HEK293 (cell line): ENCODE measurements around the gene LPGAT1.

Experiments used
- KLF7 ChIP-seq: fragments of 450-650 bp; formaldehyde crosslinking; IDR thresholded peaks from 2 replicates; pipeline ENCODE4 v1.5.1; 2016; ENCODE audit warnings: missing biosample characterization, missing genetic modification characterization, borderline replicate concordance
- REPIN1 ChIP-seq: fragments of 450-650 bp; formaldehyde crosslinking; IDR thresholded peaks from 2 replicates; pipeline ENCODE4 v1.5.1; 2017; ENCODE audit warnings: missing biosample characterization, missing genetic modification characterization, low read depth
- SCRT1 ChIP-seq: fragments of 450-650 bp; formaldehyde crosslinking; IDR thresholded peaks from 2 replicates; pipeline ENCODE4 v1.5.1; 2016; ENCODE audit warnings: missing biosample characterization, missing genetic modification characterization, borderline replicate concordance
- TRIM28 ChIP-seq: IDR thresholded peaks from 2 replicates; pipeline ENCODE4 v1.6.1; 2011; ENCODE audit warnings: low read length, control low read depth, borderline replicate concordance
- ZBTB17 ChIP-seq: fragments of 450-650 bp; formaldehyde crosslinking; IDR thresholded peaks from 2 replicates; pipeline ENCODE4 v1.5.1; 2016; ENCODE audit warnings: missing biosample characterization, missing genetic modification characterization
- ZBTB48 ChIP-seq: fragments of 450-650 bp; formaldehyde crosslinking; IDR thresholded peaks from 2 replicates; pipeline ENCODE4 v1.5.1; 2016; ENCODE audit warnings: missing biosample characterization, missing genetic modification characterization
- ZNF114 ChIP-seq: fragments of 450-650 bp; formaldehyde crosslinking; IDR thresholded peaks from 2 replicates; pipeline ENCODE4 v1.5.0; 2017; ENCODE audit warnings: missing biosample characterization, missing genetic modification characterization
- ZNF292 ChIP-seq: fragments of 450-650 bp; formaldehyde crosslinking; IDR thresholded peaks from 2 replicates; pipeline ENCODE4 v1.5.1; 2016; ENCODE audit warnings: low read depth, missing biosample characterization, missing genetic modification characterization, borderline replicate concordance
- ZNF426 ChIP-seq: fragments of 450-650 bp; formaldehyde crosslinking; IDR thresholded peaks from 2 replicates; pipeline ENCODE4 v1.5.1; 2017; ENCODE audit warnings: missing biosample characterization, missing genetic modification characterization, mild to moderate bottlenecking, inconsistent platforms, moderate library complexity
- ZNF433 ChIP-seq: fragments of 450-650 bp; formaldehyde crosslinking; IDR thresholded peaks from 2 replicates; pipeline ENCODE4 v1.5.1; 2016; ENCODE audit warnings: missing biosample characterization, missing genetic modification characterization, low read depth
- ZNF549 ChIP-seq: fragments of 450-650 bp; IDR thresholded peaks from 2 replicates; pipeline ENCODE4 v1.5.1; 2018; ENCODE audit warnings: missing biosample characterization, missing genetic modification characterization, mild to moderate bottlenecking, inconsistent platforms, moderate library complexity
- ZNF660 ChIP-seq: fragments of 450-650 bp; IDR thresholded peaks from 2 replicates; pipeline ENCODE4 v1.5.1; 2018; ENCODE audit warnings: missing biosample characterization, mild to moderate bottlenecking, missing genetic modification characterization
- ZXDB ChIP-seq: fragments of 450-650 bp; formaldehyde crosslinking; IDR thresholded peaks from 2 replicates; pipeline ENCODE4 v1.5.1; 2016; ENCODE audit warnings: missing biosample characterization, missing genetic modification characterization
- TF ChIP-seq, protein P1 (sequence below): fragments of 450-650 bp; formaldehyde crosslinking; IDR thresholded peaks from 2 replicates; pipeline ENCODE4 v1.5.1; 2016; ENCODE audit warnings: missing biosample characterization, missing genetic modification characterization
- TF ChIP-seq, protein P2 (sequence below): fragments of 450-650 bp; formaldehyde crosslinking; optimal IDR thresholded peaks from 2 replicates; pipeline ENCODE3; 2016; ENCODE audit warnings: missing biosample characterization, mild to moderate bottlenecking, missing genetic modification characterization
- TF ChIP-seq, protein P3 (sequence below): fragments of 450-650 bp; formaldehyde crosslinking; conservative IDR thresholded peaks from 2 replicates; pipeline ENCODE4 v1.5.1; 2016; ENCODE audit warnings: low read depth, missing biosample characterization, missing genetic modification characterization
- TF ChIP-seq, protein P4 (sequence below): fragments of 450-650 bp; formaldehyde crosslinking; IDR thresholded peaks from 2 replicates; pipeline ENCODE4 v1.5.1; 2016; ENCODE audit warnings: missing biosample characterization, missing genetic modification characterization
- TF ChIP-seq, protein P5 (sequence below): fragments of 450-650 bp; formaldehyde crosslinking; IDR thresholded peaks from 2 replicates; pipeline ENCODE4 v1.5.1; 2016; ENCODE audit warnings: missing biosample characterization, missing genetic modification characterization
- TF ChIP-seq, protein P6 (sequence below): fragments of 450-650 bp; formaldehyde crosslinking; IDR thresholded peaks from 2 replicates; pipeline ENCODE4 v1.5.1; 2016; ENCODE audit warnings: missing biosample characterization, missing genetic modification characterization

Gene LPGAT1

DNA sequence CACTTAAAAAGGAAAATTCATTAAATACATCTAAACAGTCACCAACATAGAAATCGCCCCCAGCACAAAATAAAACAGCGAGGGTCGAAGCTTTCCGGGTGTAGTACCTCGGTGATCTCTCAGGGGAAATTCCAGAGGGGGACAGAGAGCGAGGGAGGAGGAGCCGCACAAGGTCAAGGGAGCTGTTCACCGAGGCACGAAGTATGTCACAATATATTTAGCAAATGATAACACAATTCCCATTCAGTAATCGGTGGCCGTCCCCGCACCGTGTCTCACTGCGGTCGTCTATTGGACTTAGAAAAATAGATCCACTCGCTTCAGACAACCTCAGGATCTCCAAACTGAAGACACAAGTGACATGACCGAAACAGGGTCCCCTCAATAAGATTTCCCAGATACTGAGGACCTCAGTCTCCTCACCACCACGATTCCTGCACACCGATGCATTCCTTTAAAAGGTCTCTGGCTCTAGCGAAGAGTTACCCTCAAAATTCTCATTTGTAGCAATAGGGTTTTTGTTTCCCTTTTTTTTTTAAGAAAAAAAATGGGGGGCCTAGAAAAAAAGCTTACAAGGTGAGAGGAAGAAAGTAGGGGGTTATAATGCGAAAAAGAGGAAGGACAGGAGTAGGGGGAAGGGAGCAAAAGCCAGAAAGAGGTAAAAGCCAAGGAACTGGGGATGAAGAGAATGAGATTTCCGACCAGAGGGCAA is 1.1 kb downstream of the LPGAT1 start (continued):
- TF ChIP-seq, protein P1, sequence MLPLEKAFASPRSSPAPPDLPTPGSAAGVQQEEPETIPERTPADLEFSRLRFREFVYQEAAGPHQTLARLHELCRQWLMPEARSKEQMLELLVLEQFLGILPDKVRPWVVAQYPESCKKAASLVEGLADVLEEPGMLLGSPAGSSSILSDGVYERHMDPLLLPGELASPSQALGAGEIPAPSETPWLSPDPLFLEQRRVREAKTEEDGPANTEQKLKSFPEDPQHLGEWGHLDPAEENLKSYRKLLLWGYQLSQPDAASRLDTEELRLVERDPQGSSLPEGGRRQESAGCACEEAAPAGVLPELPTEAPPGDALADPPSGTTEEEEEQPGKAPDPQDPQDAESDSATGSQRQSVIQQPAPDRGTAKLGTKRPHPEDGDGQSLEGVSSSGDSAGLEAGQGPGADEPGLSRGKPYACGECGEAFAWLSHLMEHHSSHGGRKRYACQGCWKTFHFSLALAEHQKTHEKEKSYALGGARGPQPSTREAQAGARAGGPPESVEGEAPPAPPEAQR (tag by site-specific recombination): no peak
- TF ChIP-seq ZNF114 (tag by site-specific recombination) (no peak), REPIN1 (tag by site-specific recombination) (no peak), ZNF433 (tag by site-specific recombination) (no peak), SCRT1 (no peak), TRIM28 (no peak), ZNF292 (no peak), ZBTB17 (tag by site-specific recombination) (peak; percentile 93), ZBTB48 (tag by site-specific recombination) (0 out of 2 replicates have a peak, but pooled peaks have one; percentile 14), ZNF549 (tag by site-specific recombination) (no peak), ZNF426 (tag by site-specific recombination) (no peak), ZXDB (no peak), ZNF660 (tag by site-specific recombination) (no peak), KLF7 (no peak)
- TF ChIP-seq, protein P2, sequence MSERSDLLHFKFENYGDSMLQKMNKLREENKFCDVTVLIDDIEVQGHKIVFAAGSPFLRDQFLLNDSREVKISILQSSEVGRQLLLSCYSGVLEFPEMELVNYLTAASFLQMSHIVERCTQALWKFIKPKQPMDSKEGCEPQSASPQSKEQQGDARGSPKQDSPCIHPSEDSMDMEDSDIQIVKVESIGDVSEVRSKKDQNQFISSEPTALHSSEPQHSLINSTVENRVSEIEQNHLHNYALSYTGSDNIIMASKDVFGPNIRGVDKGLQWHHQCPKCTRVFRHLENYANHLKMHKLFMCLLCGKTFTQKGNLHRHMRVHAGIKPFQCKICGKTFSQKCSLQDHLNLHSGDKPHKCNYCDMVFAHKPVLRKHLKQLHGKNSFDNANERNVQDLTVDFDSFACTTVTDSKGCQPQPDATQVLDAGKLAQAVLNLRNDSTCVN (tag by site-specific recombination): peak; percentile 50
- TF ChIP-seq, protein P3, sequence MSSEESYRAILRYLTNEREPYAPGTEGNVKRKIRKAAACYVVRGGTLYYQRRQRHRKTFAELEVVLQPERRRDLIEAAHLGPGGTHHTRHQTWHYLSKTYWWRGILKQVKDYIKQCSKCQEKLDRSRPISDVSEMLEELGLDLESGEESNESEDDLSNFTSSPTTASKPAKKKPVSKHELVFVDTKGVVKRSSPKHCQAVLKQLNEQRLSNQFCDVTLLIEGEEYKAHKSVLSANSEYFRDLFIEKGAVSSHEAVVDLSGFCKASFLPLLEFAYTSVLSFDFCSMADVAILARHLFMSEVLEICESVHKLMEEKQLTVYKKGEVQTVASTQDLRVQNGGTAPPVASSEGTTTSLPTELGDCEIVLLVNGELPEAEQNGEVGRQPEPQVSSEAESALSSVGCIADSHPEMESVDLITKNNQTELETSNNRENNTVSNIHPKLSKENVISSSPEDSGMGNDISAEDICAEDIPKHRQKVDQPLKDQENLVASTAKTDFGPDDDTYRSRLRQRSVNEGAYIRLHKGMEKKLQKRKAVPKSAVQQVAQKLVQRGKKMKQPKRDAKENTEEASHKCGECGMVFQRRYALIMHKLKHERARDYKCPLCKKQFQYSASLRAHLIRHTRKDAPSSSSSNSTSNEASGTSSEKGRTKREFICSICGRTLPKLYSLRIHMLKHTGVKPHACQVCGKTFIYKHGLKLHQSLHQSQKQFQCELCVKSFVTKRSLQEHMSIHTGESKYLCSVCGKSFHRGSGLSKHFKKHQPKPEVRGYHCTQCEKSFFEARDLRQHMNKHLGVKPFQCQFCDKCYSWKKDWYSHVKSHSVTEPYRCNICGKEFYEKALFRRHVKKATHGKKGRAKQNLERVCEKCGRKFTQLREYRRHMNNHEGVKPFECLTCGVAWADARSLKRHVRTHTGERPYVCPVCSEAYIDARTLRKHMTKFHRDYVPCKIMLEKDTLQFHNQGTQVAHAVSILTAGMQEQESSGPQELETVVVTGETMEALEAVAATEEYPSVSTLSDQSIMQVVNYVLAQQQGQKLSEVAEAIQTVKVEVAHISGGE: 0 out of 2 replicates have a peak, but pooled peaks have one; percentile 4
- TF ChIP-seq, protein P4, sequence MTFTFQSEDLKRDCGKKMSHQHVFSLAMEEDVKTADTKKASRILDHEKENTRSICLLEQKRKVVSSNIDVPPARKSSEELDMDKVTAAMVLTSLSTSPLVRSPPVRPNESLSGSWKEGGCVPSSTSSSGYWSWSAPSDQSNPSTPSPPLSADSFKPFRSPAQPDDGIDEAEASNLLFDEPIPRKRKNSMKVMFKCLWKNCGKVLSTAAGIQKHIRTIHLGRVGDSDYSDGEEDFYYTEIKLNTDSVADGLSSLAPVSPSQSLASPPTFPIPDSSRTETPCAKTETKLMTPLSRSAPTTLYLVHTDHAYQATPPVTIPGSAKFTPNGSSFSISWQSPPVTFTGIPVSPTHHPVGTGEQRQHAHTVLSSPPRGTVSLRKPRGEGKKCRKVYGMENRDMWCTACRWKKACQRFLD (tag by site-specific recombination): no peak
- TF ChIP-seq, protein P5, sequence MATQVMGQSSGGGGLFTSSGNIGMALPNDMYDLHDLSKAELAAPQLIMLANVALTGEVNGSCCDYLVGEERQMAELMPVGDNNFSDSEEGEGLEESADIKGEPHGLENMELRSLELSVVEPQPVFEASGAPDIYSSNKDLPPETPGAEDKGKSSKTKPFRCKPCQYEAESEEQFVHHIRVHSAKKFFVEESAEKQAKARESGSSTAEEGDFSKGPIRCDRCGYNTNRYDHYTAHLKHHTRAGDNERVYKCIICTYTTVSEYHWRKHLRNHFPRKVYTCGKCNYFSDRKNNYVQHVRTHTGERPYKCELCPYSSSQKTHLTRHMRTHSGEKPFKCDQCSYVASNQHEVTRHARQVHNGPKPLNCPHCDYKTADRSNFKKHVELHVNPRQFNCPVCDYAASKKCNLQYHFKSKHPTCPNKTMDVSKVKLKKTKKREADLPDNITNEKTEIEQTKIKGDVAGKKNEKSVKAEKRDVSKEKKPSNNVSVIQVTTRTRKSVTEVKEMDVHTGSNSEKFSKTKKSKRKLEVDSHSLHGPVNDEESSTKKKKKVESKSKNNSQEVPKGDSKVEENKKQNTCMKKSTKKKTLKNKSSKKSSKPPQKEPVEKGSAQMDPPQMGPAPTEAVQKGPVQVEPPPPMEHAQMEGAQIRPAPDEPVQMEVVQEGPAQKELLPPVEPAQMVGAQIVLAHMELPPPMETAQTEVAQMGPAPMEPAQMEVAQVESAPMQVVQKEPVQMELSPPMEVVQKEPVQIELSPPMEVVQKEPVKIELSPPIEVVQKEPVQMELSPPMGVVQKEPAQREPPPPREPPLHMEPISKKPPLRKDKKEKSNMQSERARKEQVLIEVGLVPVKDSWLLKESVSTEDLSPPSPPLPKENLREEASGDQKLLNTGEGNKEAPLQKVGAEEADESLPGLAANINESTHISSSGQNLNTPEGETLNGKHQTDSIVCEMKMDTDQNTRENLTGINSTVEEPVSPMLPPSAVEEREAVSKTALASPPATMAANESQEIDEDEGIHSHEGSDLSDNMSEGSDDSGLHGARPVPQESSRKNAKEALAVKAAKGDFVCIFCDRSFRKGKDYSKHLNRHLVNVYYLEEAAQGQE (tag by site-specific recombination): 0 out of 2 replicates have a peak, but pooled peaks have one; percentile 46
- TF ChIP-seq, protein P6, sequence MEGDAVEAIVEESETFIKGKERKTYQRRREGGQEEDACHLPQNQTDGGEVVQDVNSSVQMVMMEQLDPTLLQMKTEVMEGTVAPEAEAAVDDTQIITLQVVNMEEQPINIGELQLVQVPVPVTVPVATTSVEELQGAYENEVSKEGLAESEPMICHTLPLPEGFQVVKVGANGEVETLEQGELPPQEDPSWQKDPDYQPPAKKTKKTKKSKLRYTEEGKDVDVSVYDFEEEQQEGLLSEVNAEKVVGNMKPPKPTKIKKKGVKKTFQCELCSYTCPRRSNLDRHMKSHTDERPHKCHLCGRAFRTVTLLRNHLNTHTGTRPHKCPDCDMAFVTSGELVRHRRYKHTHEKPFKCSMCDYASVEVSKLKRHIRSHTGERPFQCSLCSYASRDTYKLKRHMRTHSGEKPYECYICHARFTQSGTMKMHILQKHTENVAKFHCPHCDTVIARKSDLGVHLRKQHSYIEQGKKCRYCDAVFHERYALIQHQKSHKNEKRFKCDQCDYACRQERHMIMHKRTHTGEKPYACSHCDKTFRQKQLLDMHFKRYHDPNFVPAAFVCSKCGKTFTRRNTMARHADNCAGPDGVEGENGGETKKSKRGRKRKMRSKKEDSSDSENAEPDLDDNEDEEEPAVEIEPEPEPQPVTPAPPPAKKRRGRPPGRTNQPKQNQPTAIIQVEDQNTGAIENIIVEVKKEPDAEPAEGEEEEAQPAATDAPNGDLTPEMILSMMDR (tag by site-specific recombination): peak; percentile 47; the same call in 1 of the 2 replicates
